Cardiac muscle cell (in vitro differentiated cells and primary cell): ENCODE results near the gene NPTN. TPM values are rescaled to one million over a fixed set of nuclear protein-coding genes. Genes with fewer than 3 reads are reported as not detected.
A peak's percentile ranks its signal among the peaks of the same experiment; 100 is the strongest.

Source experiments
- DNase-seq, 2 donors: peaks; one replicate each; pipeline versions ENCODE4 v3.0.0 to v3.0.0-alpha.2; 2010 to 2017; ENCODE audit warnings: low read depth in 1 of 2, low spot score in 1 of 2
- H3K27ac ChIP-seq: fragments of 200-600 bp; sonication (generic); 2 replicates; pipeline ENCODE4 v1.5.1; 2016
- H3K27me3 ChIP-seq: fragments of 200-600 bp; sonication (generic); 2 replicates; pipeline ENCODE4 v1.6.0; 2016; ENCODE audit warnings: control low read depth
- H3K36me3 ChIP-seq: fragments of 200-600 bp; sonication (generic); 2 replicates; pipeline ENCODE4 v1.5.1; 2016; ENCODE audit warnings: control low read depth
- H3K4me1 ChIP-seq: fragments of 200-600 bp; sonication (generic); 2 replicates; pipeline ENCODE4 v1.8.1; 2017; ENCODE audit warnings: low read depth, mild to moderate bottlenecking, mixed run types
- H3K4me3 ChIP-seq: fragments of 200-600 bp; sonication (generic); 2 replicates; pipeline ENCODE4 v1.5.1; 2016; ENCODE audit warnings: mild to moderate bottlenecking
- H3K9me3 ChIP-seq: fragments of 200-600 bp; sonication (generic); 2 replicates; pipeline ENCODE4 v1.5.1; 2017; ENCODE audit warnings: low read depth, mild to moderate bottlenecking, control low read depth
- polyA plus RNA-seq: library from polyadenylated mRNA; unstranded; fragments of >200 nt; fragmentation: Nextera tagmentation; extraction: Ambion mirVana; gene quantifications from 2 replicates; pipeline ENCODE4 v1.2.1, GENCODE V29; 2016
- total RNA-seq: library from RNA; depleted of rRNA; stranded (reverse); fragments of >200 nt; gene quantifications from 2 replicates; pipeline ENCODE4 v1.2.3, GENCODE V29; 2016
- TF ChIP-seq, protein P1 (sequence below): IDR thresholded peaks from 2 replicates; pipeline ENCODE4 v1.5.1; 2012; ENCODE audit warnings: low read depth, mild to moderate bottlenecking, low read length

The NPTN gene
- total and polyA plus RNA-seq, 2 experiments from 2014 or later: 243 to 375 TPM

GRCh38 chr15:73660455-73660854, 27.3 kb upstream of the NPTN start:
- H3K27ac ChIP-seq: no peak overlapping the region
- no peak overlapping the region for H3K4me3 ChIP-seq
- no peaks in the 10 kb centered on the region for H3K4me1 ChIP-seq
- TF ChIP-seq, protein P1, sequence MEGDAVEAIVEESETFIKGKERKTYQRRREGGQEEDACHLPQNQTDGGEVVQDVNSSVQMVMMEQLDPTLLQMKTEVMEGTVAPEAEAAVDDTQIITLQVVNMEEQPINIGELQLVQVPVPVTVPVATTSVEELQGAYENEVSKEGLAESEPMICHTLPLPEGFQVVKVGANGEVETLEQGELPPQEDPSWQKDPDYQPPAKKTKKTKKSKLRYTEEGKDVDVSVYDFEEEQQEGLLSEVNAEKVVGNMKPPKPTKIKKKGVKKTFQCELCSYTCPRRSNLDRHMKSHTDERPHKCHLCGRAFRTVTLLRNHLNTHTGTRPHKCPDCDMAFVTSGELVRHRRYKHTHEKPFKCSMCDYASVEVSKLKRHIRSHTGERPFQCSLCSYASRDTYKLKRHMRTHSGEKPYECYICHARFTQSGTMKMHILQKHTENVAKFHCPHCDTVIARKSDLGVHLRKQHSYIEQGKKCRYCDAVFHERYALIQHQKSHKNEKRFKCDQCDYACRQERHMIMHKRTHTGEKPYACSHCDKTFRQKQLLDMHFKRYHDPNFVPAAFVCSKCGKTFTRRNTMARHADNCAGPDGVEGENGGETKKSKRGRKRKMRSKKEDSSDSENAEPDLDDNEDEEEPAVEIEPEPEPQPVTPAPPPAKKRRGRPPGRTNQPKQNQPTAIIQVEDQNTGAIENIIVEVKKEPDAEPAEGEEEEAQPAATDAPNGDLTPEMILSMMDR: no peak
- no peaks in the 10 kb centered on the region for H3K27me3 ChIP-seq
- H3K9me3 ChIP-seq: no peaks in the 10 kb centered on the region
- peak in 1 of 2 donors; percentile 23 for DNase-seq
- no peaks in the 10 kb centered on the region for H3K36me3 ChIP-seq

- Histone ChIP-seq H3K4me3 (no peak overlapping the region), H3K4me1 (no peaks in the 10 kb centered on the region), H3K27ac (no peak overlapping the region), H3K27me3 (peaks cover 3% of the 10 kb centered on the region), H3K9me3 (no peaks in the 10 kb centered on the region), H3K36me3 (no peaks in the 10 kb centered on the region)
- TF ChIP-seq, protein P1: no peak
- no peak for DNase-seq
Observed at GRCh38 chr15:73658645-73659044, 25.5 kb upstream of the NPTN start.

- no peaks in the 10 kb centered on the region for H3K36me3 ChIP-seq
- peak in 1 of 2 donors; percentile 14 for DNase-seq
- no peaks in the 10 kb centered on the region for H3K4me1 ChIP-seq
- H3K27me3 ChIP-seq: peaks cover 3% of the 10 kb centered on the region
- no peak overlapping the region for H3K27ac ChIP-seq
- H3K4me3 ChIP-seq: no peak overlapping the region
- no peaks in the 10 kb centered on the region for H3K9me3 ChIP-seq
- TF ChIP-seq, protein P1: no peak
Observed at GRCh38 chr15:73655724-73656123, 22.5 kb upstream of the NPTN start.

DNA sequence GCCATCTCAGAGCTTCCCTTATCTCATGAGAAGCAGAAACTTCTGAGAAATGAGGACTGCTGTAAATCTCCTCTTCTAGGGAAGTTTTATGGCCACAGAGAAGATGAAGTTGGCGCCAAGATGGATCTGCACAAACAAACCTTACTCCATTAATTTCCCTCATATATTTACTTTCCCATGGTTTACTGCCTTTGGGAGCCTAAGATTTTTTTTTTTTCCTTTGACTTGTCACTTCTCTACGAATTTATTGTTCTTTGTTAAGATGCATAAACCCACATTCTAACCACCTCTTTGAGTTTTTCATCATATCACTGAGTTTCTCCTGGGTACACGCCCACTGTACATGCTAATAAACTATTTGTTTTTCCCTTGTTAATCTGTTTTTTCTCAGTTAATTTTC, 21.5 kb upstream of the NPTN start:
- no peak overlapping the region for H3K4me3 ChIP-seq
- peaks cover 3% of the 10 kb centered on the region for H3K27me3 ChIP-seq
- no peaks in the 10 kb centered on the region for H3K9me3 ChIP-seq
- TF ChIP-seq, protein P1: no peak
- no peaks in the 10 kb centered on the region for H3K36me3 ChIP-seq
- H3K27ac ChIP-seq: no peak overlapping the region
- no peaks in the 10 kb centered on the region for H3K4me1 ChIP-seq
- DNase-seq: no peak

DNA sequence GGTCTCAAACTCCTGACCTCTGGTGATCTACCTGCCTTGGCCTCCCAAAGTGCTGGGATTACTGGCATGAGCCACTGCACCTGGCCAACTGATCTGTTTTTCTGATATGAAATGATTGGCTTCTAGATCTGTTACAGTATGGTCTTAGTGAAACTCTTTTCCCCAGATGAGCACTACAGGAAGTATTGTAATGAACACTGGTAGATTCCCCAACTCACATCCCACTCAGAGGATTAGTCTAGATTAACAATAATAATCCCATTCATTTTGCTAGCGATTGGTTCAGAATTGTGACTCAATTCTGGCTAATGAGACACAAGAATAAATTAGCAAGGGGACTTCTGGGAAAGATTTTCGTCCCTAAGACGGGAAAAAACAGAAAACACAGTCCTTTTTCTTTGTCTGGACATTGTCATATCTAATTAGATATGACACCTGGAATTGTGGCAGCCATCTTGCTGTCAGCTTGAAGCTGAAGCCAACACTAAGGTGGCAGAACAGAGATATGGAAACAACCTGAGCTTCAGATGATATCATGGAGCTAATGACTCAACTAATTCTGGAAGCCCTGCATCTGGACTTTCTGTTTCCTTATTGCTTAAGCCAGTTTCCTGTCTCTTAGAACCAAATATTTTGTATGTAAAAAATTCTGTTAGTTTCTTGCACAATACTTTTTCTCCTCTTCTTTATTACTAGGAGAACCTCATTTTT, 17.4 kb upstream of the NPTN start:
- peak in 1 of 2 donors; percentile 82 for DNase-seq
- H3K4me1 ChIP-seq: no peaks in the 10 kb centered on the region
- no peaks in the 10 kb centered on the region for H3K36me3 ChIP-seq
- H3K9me3 ChIP-seq: no peaks in the 10 kb centered on the region
- TF ChIP-seq, protein P1: no peak
- H3K4me3 ChIP-seq: no peak overlapping the region
- peaks cover 3% of the 10 kb centered on the region for H3K27me3 ChIP-seq
- no peak overlapping the region for H3K27ac ChIP-seq
